Measurements from ENCODE around the gene NPRL2. TPM values are rescaled to one million over a fixed set of nuclear protein-coding genes. Genes with fewer than 3 reads are reported as not detected.

NPRL2 gene
- total and polyA plus RNA-seq, 2 of the 8 experiments (the other 6 are each of a cell fraction or from before 2014, with no cell fraction given) = 28.4 to 51.4 TPM

DNA sequence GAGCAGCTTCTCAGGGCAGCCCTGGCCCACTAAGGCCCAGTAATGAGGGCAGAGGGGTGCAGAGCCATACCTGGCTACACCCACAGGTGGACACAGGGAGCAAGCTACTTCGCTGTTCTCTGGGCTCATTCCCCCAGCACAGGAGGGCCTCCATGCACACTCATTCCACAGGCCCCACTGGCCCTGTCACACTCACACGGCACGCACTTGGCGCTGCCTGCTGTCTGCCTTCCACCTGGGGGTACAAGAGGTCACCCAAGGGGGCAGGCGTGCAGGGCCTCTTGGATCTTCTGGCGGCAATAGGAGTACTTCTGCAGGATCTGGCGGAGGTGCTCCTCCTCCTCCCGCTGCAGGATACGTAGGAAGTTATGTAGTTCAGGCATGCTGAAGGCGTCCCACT lies 20.2 kb downstream of the NPRL2 start:
- Histone ChIP-seq H2BK20ac (ENCODE audit: low read length) (no peak overlapping the region), H3K56ac (replicated peaks; ENCODE audit: insufficient read length, low read depth, low read length) (no peak overlapping the region), H2BK120ac (replicated peaks; ENCODE audit: low read depth, low read length) (no peak overlapping the region), H4K8ac (ENCODE audit: extremely low read depth, insufficient read depth, low read length) (no peak overlapping the region), H2BK12ac (ENCODE audit: low read depth, low read length) (no peak overlapping the region), H3K9me3 (ENCODE audit: insufficient read depth in 2 of 2, low read depth in 1 of 2, low read length in 1 of 2) (no peaks in the 10 kb centered on the region), H4K5ac (ENCODE audit: insufficient read length, low read depth, low read length) (no peak overlapping the region), H3K36me3 (ENCODE audit: control insufficient read depth in 2 of 4, insufficient read depth in 4 of 4, low read length in 3 of 4) (peaks cover 11 to 31% (median 24%) of the 10 kb centered on the region in 4 experiments; a peak in 7 of 8 replicates), H2AK5ac (ENCODE audit: low read depth, low read length) (no peak overlapping the region), H2BK5ac (ENCODE audit: low read depth, low read length) (no peak overlapping the region), H3K27ac (ENCODE audit: low read depth, low read length) (no peak overlapping the region), H4K91ac (replicated peaks; ENCODE audit: insufficient read length, low read length) (no peak overlapping the region), H4K20me1 (replicated peaks in 1 of 2; ENCODE audit: control insufficient read depth in 1 of 2, insufficient read depth in 2 of 2, low read length in 2 of 2) (peaks cover 8 to 9% of the 10 kb centered on the region in 2 experiments), H3K23ac (ENCODE audit: insufficient read length) (no peak overlapping the region), H3K27me3 (replicated peaks in 1 of 4; ENCODE audit: control insufficient read depth in 3 of 4, extremely low read depth in 1 of 4, insufficient read depth in 3 of 4, low read length in 3 of 4) (no peaks in the 10 kb centered on the region), H2BK15ac (ENCODE audit: low read length) (no peak overlapping the region), H3K18ac (ENCODE audit: extremely low read depth, low read length) (no peak overlapping the region), H3K23me2 (ENCODE audit: low read depth, low read length) (peaks cover 11% of the 10 kb centered on the region; the same call in 1 of the 2 replicates), H3K4ac (replicated peaks; ENCODE audit: insufficient read length, low read depth, low read length) (no peak overlapping the region), H3K4me3 (ENCODE audit: extremely low read depth in 1 of 4, insufficient read depth in 2 of 4, low read depth in 3 of 4, low read length in 4 of 4) (no peak overlapping the region), H3K79me1 (ENCODE audit: low read depth, low read length) (peaks cover 8% of the 10 kb centered on the region; the same call in 1 of the 2 replicates), H3K9ac (replicated peaks in 1 of 4; ENCODE audit: extremely low read depth in 1 of 4, low read depth in 3 of 4, low read length in 3 of 4) (no peak overlapping the region), H3K14ac (ENCODE audit: insufficient read length) (no peak overlapping the region), H3K4me1 (replicated peaks in 1 of 4; ENCODE audit: control insufficient read depth in 3 of 4, insufficient read depth in 4 of 4, low read length in 3 of 4) (peaks cover 0 to 6% (median 4%) of the 10 kb centered on the region in 4 experiments; a peak in 3 of 7 replicates), H3K79me2 (ENCODE audit: control insufficient read depth in 1 of 2, insufficient read depth in 2 of 2, low read length in 2 of 2) (peaks cover 0 to 25% of the 10 kb centered on the region in 2 experiments; a peak in 2 of 4 replicates), H3K4me2 (ENCODE audit: insufficient read depth in 1 of 2, low read depth in 2 of 2, low read length in 2 of 2) (no peak overlapping the region), H2AFZ (ENCODE audit: low read length) (no peak overlapping the region)
- no peak for DNase-seq (ENCODE audit: low read depth in 1 of 2, low spot score in 2 of 2)
- CTCF ChIA-PET (ENCODE audit: partially characterized antibody) = interaction anchor here (1.3 kb wide), 1 partner anchor 12 kb away, joined by 5 read pairs; no protein-coding TSS in a partner anchor
- WGBS, 2 experiments (ENCODE audit: extremely low coverage in 1 of 2, insufficient coverage in 1 of 2, insufficient read length in 1 of 2, insufficient replicate concordance in 2 of 2, low coverage in 1 of 2, low lambda C conversion rate in 2 of 2, missing lambda C conversion rate in 1 of 2) = 89% methylated on average over 10 of the region's 10 CpGs; no CpG with 5 or more reads in 1 of the 2 experiments
- POLR2A ChIA-PET (ENCODE audit: partially characterized antibody) = interaction anchor here (3.3 to 6.4 kb wide), 3 partner anchors 11 to 38 kb away, joined by 16 to 36 read pairs (median 17); partner anchors contain the start of genes HYAL2, IFRD2 and RASSF1
- no peak for FAIRE-seq
- TF ChIP-seq CBX5 (IDR thresholded peaks at IDR 0.05; ENCODE audit: low read depth, low read length) (no peak), MAFK (IDR thresholded peaks at IDR 0.05; ENCODE audit: low read depth, low read length) (no peak), CREB1 (IDR thresholded peaks at IDR 0.05) (no peak), RXRA (IDR thresholded peaks at IDR 0.05; ENCODE audit: insufficient read depth, low read depth, low read length) (no peak), SP4 (IDR thresholded peaks at IDR 0.05; ENCODE audit: low read length) (no peak), JUND (IDR thresholded peaks at IDR 0.05; ENCODE audit: low read length) (no peak), EZH2 (IDR thresholded peaks at IDR 0.05; ENCODE audit: low read depth, low read length, severe bottlenecking) (no peak), RBBP5 (IDR thresholded peaks at IDR 0.05; ENCODE audit: borderline replicate concordance, low read depth, low read length) (no peak), RAD21 (IDR thresholded peaks at IDR 0.05 in 1 of 2, conservative IDR thresholded peaks at IDR 0.05 in 1 of 2; ENCODE audit: low read depth in 2 of 2, low read length in 2 of 2) (no peak), TAF1 (IDR thresholded peaks at IDR 0.05; ENCODE audit: low read depth, low read length) (no peak), YY1 (IDR thresholded peaks at IDR 0.05; ENCODE audit: low read depth, low read length) (no peak)
- TF ChIP-seq, protein P1, sequence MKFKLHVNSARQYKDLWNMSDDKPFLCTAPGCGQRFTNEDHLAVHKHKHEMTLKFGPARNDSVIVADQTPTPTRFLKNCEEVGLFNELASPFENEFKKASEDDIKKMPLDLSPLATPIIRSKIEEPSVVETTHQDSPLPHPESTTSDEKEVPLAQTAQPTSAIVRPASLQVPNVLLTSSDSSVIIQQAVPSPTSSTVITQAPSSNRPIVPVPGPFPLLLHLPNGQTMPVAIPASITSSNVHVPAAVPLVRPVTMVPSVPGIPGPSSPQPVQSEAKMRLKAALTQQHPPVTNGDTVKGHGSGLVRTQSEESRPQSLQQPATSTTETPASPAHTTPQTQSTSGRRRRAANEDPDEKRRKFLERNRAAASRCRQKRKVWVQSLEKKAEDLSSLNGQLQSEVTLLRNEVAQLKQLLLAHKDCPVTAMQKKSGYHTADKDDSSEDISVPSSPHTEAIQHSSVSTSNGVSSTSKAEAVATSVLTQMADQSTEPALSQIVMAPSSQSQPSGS (IDR thresholded peaks at IDR 0.05; ENCODE audit: low read length) = no peak

All from H1 (cell line).